ES-I3 (cell line): Measurements from ENCODE around the gene ITK.

Experiments used
- H3K36me3 ChIP-seq: 2 replicates; pipeline ENCODE4 v1.6.1; 2013; ENCODE audit warnings: mild to moderate bottlenecking, low read length, control low read depth, moderate library complexity; ENCODE audit not compliant: insufficient read depth
- H3K4me1 ChIP-seq: 2 replicates; pipeline ENCODE4 v1.6.1; 2013; ENCODE audit warnings: mild to moderate bottlenecking, control low read depth, low read length; ENCODE audit not compliant: insufficient read depth
- H3K9ac ChIP-seq: 2 replicates; pipeline ENCODE4 v1.6.1; 2013; ENCODE audit warnings: low read depth, mild to moderate bottlenecking, low read length, moderate library complexity
- H3K9me3 ChIP-seq: 2 replicates; pipeline ENCODE4 v1.6.1; 2013; ENCODE audit warnings: mild to moderate bottlenecking, low read length, moderate library complexity; ENCODE audit not compliant: control insufficient read depth, insufficient read depth

ITK gene

GRCh38 chr5:157301066-157301465 is 120.4 kb downstream of the ITK start:
- no peak overlapping the region for H3K9ac ChIP-seq
- H3K36me3 ChIP-seq: peaks cover 10% of the 10 kb centered on the region; the same call in 1 of the 2 replicates
- no peaks in the 10 kb centered on the region for H3K9me3 ChIP-seq
- H3K4me1 ChIP-seq: no peaks in the 10 kb centered on the region

GRCh38 chr5:157303023-157303422 is 122.4 kb downstream of the ITK start:
- Histone ChIP-seq H3K36me3 (peaks cover 7% of the 10 kb centered on the region; the same call in 1 of the 2 replicates), H3K9me3 (no peaks in the 10 kb centered on the region), H3K9ac (no peak overlapping the region), H3K4me1 (no peaks in the 10 kb centered on the region)

- H3K36me3 ChIP-seq: peaks cover 5% of the 10 kb centered on the region; the same call in 1 of the 2 replicates
- no peaks in the 10 kb centered on the region for H3K4me1 ChIP-seq
- no peak overlapping the region for H3K9ac ChIP-seq
- H3K9me3 ChIP-seq: no peaks in the 10 kb centered on the region
These were observed 123.2 kb downstream of the ITK start for GRCh38 chr5:157303667-157304327.
